ENCODE results near the gene FFAR1.

Gene FFAR1

DNA sequence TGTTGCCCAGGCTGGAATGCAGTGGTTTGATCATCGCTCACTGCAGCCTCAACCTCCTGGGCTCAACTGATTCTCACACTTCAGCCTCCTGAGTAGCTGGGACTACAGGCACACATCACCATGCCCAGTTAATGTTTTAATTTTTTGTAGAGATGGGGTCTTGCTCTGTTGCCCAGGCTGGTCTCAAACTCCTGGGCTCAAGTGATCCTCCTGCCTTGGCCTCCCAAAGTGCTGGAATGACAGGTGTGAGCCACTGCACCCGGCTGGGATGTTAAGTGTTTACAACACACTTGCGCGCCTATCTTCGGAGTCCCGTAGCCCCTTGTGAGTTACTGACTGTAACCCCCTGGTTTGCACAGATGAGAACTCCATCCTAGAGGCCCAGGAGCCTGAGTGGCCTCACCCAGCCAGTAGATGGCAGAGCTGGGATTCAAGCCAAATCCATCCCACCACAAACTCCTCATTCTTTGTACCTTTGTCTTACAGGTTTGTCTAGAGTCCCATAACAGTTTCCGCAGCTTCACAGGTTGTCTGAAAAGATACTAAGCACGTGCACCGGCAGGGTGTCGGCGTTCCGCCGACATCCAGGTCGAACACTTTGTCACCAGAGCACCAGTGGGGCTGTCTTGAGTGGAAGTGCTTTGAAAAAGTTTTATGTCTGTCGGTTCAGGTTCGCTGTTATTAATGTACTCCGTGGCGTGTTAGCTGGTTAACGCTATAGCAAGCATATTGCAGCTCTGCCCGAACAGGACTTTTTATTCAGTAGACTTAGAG is 41.0 kb upstream of the FFAR1 start:
- Histone ChIP-seq H3K9ac (ENCODE audit: low read length) (no peak overlapping the region), H3K9me3 (ENCODE audit: control insufficient read depth, low read length) (no peaks in the 10 kb centered on the region), H3K27me3 (replicated peaks; ENCODE audit: control insufficient read depth, insufficient read depth, low read length) (peaks cover 25% of the 10 kb centered on the region), H3K36me3 (ENCODE audit: control insufficient read depth, insufficient read depth, low read length, severe bottlenecking) (no peaks in the 10 kb centered on the region), H3K4me1 (ENCODE audit: control insufficient read depth, insufficient read depth, low read length) (no peaks in the 10 kb centered on the region), H3K4me3 (ENCODE audit: low read length) (no peak overlapping the region)
- DNase-seq (ENCODE audit: low read depth) = no peak

DNA sequence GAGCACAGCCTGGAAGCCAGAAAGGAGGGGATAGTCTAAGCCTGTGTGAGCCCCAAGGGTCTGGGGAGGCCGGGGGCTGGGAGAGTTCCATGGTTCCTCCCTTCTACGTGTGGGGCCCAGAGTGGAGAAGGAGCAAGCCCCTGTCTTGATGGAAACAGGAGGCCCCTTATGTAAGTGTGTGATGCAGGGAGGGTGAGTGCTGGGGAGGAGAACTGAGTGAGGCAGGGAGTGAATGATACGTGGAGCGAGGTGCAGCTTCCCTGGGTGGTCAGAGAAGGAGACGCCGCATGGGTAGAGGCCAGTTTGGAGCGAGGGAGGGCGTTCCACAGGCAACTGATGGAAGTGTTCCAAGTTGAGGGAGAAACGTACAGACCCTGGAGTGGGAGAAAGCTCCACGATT is 39.8 kb upstream of the FFAR1 start:
- no peaks in the 10 kb centered on the region for H3K36me3 ChIP-seq (ENCODE audit: control insufficient read depth, insufficient read depth, low read length, severe bottlenecking)
- H3K27me3 ChIP-seq (replicated peaks; ENCODE audit: control insufficient read depth, insufficient read depth, low read length) = peaks cover 15% of the 10 kb centered on the region
- no peaks in the 10 kb centered on the region for H3K4me1 ChIP-seq (ENCODE audit: control insufficient read depth, insufficient read depth, low read length)
- H3K9ac ChIP-seq (ENCODE audit: low read length) = no peak overlapping the region
- no peak for DNase-seq (ENCODE audit: low read depth)
- H3K9me3 ChIP-seq (ENCODE audit: control insufficient read depth, low read length) = no peaks in the 10 kb centered on the region
- H3K4me3 ChIP-seq (ENCODE audit: low read length) = no peak overlapping the region

DNA sequence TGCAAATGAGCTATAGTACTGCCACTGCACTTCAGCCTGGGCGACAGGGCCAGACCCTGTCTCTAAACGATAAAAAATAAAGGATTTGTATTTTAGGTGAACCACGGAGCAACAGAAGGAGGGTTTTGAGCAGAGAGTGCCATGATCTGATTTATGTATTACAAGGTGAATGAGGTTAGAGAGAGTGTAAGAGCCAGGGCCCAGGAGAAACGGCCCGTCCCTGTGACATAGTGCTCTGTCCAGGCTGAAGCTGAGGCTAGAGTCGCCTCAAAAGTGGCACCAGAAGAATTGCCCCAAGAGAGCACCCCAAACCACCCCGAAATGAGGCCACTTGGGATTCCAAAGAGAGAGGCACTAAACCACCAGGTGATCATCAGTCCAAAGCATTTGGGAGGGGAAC is 38.8 kb upstream of the FFAR1 start:
- Histone ChIP-seq H3K36me3 (ENCODE audit: control insufficient read depth, insufficient read depth, low read length, severe bottlenecking) (no peaks in the 10 kb centered on the region), H3K4me1 (ENCODE audit: control insufficient read depth, insufficient read depth, low read length) (no peaks in the 10 kb centered on the region), H3K27me3 (replicated peaks; ENCODE audit: control insufficient read depth, insufficient read depth, low read length) (peaks cover 7% of the 10 kb centered on the region), H3K9ac (ENCODE audit: low read length) (no peak overlapping the region), H3K4me3 (ENCODE audit: low read length) (no peak overlapping the region), H3K9me3 (ENCODE audit: control insufficient read depth, low read length) (no peaks in the 10 kb centered on the region)
- no peak for DNase-seq (ENCODE audit: low read depth)

DNA sequence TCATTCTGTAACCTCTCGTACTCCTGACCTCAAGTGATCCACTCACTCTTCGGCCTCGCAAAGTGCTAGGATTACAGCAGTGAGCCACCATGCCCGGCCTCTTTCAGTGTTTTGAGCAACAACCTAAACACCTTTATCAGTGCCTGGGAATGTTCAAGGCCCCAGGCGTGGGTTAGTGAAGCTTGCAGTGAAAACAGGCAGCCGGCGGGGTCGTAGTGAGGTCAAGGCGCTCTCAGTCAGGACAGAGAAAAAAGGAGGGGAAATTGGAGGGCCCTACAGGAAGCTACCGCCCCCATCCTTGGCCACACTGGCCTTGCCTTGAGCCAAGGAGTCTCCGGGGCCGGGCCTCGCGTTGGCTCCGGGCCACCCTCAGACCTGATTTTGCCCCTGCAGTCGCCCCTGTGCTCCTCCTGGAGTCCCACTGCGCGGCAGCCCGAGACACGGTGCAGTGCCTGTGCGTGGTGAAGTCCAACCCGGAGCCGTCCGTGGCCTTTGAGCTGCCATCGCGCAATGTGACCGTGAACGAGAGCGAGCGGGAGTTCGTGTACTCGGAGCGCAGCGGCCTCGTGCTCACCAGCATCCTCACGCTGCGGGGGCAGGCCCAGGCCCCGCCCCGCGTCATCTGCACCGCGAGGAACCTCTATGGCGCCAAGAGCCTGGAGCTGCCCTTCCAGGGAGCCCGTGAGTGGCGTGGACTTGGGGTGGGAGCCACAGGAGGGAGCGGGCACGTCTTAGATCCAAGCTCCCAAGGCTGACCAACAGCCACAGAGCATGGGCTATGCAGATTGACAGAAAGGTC is 38.0 kb upstream of the FFAR1 start:
- no peak for DNase-seq (ENCODE audit: low read depth)
- H3K9me3 ChIP-seq (ENCODE audit: control insufficient read depth, low read length) = no peaks in the 10 kb centered on the region
- H3K4me1 ChIP-seq (ENCODE audit: control insufficient read depth, insufficient read depth, low read length) = no peaks in the 10 kb centered on the region
- H3K27me3 ChIP-seq (replicated peaks; ENCODE audit: control insufficient read depth, insufficient read depth, low read length) = peaks cover 7% of the 10 kb centered on the region
- no peak overlapping the region for H3K9ac ChIP-seq (ENCODE audit: low read length)
- H3K4me3 ChIP-seq (ENCODE audit: low read length) = no peak overlapping the region
- no peaks in the 10 kb centered on the region for H3K36me3 ChIP-seq (ENCODE audit: control insufficient read depth, insufficient read depth, low read length, severe bottlenecking)

DNA sequence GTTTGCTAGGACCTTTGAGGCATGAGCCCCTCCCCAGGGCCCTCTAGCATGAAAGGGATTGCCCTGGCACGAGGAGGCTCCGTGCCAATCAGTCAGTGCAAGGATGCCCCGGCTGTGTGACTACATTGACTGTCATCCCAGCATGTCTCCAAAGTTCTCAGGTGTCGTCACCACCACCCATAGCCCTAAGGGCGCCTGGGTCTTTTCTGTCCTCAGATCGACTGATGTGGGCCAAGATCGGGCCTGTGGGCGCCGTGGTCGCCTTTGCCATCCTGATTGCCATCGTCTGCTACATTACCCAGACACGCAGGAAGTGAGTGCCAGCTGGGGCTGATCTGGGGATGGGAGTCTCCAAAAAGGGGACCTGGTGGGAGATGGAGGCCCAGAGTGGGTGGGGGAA is 37.4 kb upstream of the FFAR1 start:
- Histone ChIP-seq H3K4me1 (ENCODE audit: control insufficient read depth, insufficient read depth, low read length) (no peaks in the 10 kb centered on the region), H3K9me3 (ENCODE audit: control insufficient read depth, low read length) (no peaks in the 10 kb centered on the region), H3K27me3 (replicated peaks; ENCODE audit: control insufficient read depth, insufficient read depth, low read length) (peaks cover 7% of the 10 kb centered on the region), H3K4me3 (ENCODE audit: low read length) (no peak overlapping the region), H3K9ac (ENCODE audit: low read length) (no peak overlapping the region), H3K36me3 (ENCODE audit: control insufficient read depth, insufficient read depth, low read length, severe bottlenecking) (no peaks in the 10 kb centered on the region)
- no peak for DNase-seq (ENCODE audit: low read depth)

DNA sequence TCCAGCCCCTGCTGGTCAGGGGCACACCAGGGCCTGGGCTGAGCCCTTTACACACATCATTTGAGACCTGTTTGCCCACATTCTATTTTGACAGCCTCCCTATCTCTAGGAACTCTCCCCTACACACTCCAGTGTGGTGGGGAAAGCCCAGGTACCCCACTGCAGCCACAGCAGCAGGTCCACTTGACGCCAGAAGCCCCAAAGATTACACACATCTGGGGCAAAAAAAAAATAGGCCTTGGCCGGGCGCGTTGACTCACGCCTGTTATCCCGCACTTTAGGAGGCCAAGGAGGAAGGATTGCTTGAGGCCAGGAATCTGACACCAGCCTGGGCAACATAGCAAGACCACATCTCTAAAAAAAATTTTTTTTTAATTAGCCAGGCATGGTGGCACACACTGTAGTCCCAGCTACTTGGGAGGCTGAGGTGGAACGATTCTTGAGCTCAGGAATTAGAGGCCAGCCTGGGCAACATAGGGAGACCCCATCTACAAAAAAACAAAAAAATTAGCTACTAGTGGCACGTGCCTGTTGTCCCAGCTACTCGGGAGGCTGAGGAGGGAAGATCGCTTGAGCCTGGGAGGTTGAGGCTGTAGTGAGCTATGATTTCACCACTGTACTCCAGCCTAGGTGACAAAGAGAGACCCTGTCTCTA is 36.8 kb upstream of the FFAR1 start:
- Histone ChIP-seq H3K9me3 (ENCODE audit: control insufficient read depth, low read length) (no peaks in the 10 kb centered on the region), H3K27me3 (replicated peaks; ENCODE audit: control insufficient read depth, insufficient read depth, low read length) (peaks cover 7% of the 10 kb centered on the region), H3K4me1 (ENCODE audit: control insufficient read depth, insufficient read depth, low read length) (no peaks in the 10 kb centered on the region), H3K4me3 (ENCODE audit: low read length) (no peak overlapping the region), H3K9ac (ENCODE audit: low read length) (no peak overlapping the region), H3K36me3 (ENCODE audit: control insufficient read depth, insufficient read depth, low read length, severe bottlenecking) (no peaks in the 10 kb centered on the region)
- no peak for DNase-seq (ENCODE audit: low read depth)

DNA sequence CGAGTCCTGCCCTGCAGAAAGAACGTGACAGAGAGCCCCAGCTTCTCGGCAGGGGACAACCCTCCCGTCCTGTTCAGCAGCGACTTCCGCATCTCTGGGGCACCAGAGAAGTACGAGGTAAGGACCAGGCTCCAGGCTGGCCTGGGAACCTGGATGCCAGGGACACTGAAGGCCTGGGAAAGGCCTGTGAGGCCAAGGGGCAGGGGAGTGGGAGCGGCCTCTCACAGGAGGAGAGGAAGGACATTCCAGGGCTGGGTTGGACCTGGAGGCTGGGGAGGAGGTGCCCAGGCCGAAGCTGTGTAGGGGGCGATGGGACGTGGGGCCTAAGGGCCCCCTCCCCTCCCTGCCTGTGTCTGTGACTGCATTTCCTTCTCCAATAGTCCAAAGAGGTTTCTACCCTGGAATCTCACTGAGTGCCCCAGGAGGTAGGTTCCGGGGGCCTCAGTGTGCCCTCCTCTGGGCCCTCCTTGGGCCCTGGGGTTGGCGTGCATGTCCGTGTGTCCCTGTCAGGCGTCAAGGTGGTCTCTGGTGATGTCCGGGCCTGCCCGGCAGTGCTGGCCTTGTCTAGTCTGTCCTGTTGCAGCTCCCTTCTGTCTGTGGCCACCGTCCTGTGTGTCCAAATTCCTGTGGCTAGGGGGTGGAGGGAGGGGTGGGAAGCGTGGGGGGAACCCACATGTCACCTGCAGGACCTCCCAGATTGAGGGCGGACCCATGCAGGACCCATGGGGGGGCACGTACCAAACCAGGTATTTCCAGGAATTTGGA is 35.6 kb upstream of the FFAR1 start:
- Histone ChIP-seq H3K9me3 (ENCODE audit: control insufficient read depth, low read length) (no peaks in the 10 kb centered on the region), H3K36me3 (ENCODE audit: control insufficient read depth, insufficient read depth, low read length, severe bottlenecking) (no peaks in the 10 kb centered on the region), H3K9ac (ENCODE audit: low read length) (no peak overlapping the region), H3K27me3 (replicated peaks; ENCODE audit: control insufficient read depth, insufficient read depth, low read length) (peaks cover 7% of the 10 kb centered on the region), H3K4me1 (ENCODE audit: control insufficient read depth, insufficient read depth, low read length) (no peaks in the 10 kb centered on the region), H3K4me3 (ENCODE audit: low read length) (no peak overlapping the region)
- no peak for DNase-seq (ENCODE audit: low read depth)

DNA sequence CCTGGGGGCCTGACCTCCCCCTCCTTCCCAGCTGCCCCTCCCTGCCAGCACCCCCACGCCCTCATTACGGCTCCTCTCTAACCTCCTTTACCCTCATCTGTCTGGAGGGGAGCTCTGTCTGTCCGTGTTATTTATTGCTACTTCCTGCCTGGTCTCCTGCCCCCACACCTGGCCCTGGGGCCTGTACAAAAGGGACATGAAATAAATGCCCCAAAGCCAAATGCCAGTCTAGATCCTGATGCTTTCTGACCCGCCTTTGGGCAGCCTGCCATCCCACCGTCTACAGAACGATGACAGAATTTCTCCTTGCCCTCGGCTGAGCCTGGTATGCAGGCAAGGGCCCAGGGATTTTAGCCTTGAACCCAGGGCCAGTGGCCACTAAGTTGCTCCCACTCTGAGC is 34.1 kb upstream of the FFAR1 start:
- Histone ChIP-seq H3K27me3 (replicated peaks; ENCODE audit: control insufficient read depth, insufficient read depth, low read length) (peaks cover 4% of the 10 kb centered on the region), H3K9me3 (ENCODE audit: control insufficient read depth, low read length) (no peaks in the 10 kb centered on the region)

DNA sequence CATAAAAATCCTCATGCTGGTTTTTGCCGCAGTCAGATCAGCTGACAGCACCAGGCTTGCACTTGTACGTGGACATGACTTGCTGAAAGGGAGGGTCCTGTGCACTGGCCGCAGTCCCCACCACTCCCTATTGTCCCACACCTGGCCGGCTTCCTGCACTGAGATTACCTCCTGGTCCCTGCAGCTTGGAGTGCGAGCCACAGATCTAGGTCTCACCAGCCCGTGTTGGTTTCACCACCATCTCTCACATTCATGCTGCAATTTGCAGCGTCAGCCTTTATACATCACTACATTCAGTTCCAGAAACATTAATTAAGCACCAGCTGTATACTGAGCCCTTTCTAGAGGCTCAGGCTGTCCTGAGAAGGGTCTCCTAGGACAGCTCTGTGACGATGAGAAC is 33.7 kb upstream of the FFAR1 start:
- no peak overlapping the region for H3K9ac ChIP-seq (ENCODE audit: low read length)
- no peak for DNase-seq (ENCODE audit: low read depth)

More for the DNA sequence above, 34.1 kb upstream of the FFAR1 start:
- no peak overlapping the region for H3K9ac ChIP-seq (ENCODE audit: low read length)
- peaks cover 2% of the 10 kb centered on the region for H3K4me1 ChIP-seq (ENCODE audit: control insufficient read depth, insufficient read depth, low read length)
- H3K36me3 ChIP-seq (ENCODE audit: control insufficient read depth, insufficient read depth, low read length, severe bottlenecking) = no peaks in the 10 kb centered on the region
- no peak overlapping the region for H3K4me3 ChIP-seq (ENCODE audit: low read length)
- no peak for DNase-seq (ENCODE audit: low read depth)

DNA sequence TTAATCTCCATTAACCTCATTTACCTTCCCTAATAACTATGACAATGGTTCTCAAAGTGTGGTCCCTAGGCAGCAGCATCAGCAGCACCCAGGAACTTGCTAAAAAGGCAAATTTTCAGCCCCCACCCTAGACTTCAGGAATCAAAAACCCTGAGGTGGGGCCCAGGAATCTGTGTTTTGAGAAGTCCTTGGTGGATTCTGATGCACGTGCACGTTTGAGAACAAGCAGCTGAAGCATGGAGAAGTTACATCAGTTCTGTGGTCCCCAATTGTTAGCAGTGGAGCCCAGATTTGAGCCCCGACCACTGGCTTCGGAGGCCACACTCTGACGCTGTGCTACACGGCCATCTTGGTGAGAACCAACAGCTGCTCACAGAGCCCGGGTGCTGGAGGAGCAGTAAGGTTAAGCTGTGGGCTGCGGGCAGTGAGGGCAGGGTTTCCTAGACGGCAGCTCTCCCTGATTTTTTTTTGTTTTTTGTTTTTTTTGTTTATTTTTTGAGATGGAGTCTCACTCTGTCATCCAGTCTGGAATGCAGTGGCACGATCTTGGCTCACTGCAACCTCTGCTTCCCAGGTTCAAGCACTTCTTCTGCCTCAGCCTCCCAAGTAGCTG is 32.7 kb upstream of the FFAR1 start:
- peaks cover 9% of the 10 kb centered on the region for H3K4me1 ChIP-seq (ENCODE audit: control insufficient read depth, insufficient read depth, low read length)
- DNase-seq (ENCODE audit: low read depth) = no peak

More for the DNA sequence above, 33.7 kb upstream of the FFAR1 start:
- Histone ChIP-seq H3K4me3 (ENCODE audit: low read length) (no peak overlapping the region), H3K9me3 (ENCODE audit: control insufficient read depth, low read length) (no peaks in the 10 kb centered on the region), H3K27me3 (replicated peaks; ENCODE audit: control insufficient read depth, insufficient read depth, low read length) (peaks cover 4% of the 10 kb centered on the region), H3K4me1 (ENCODE audit: control insufficient read depth, insufficient read depth, low read length) (peaks cover 6% of the 10 kb centered on the region), H3K36me3 (ENCODE audit: control insufficient read depth, insufficient read depth, low read length, severe bottlenecking) (no peaks in the 10 kb centered on the region)

More for the DNA sequence above, 32.7 kb upstream of the FFAR1 start:
- Histone ChIP-seq H3K9me3 (ENCODE audit: control insufficient read depth, low read length) (no peaks in the 10 kb centered on the region), H3K27me3 (replicated peaks; ENCODE audit: control insufficient read depth, insufficient read depth, low read length) (peaks cover 4% of the 10 kb centered on the region), H3K9ac (ENCODE audit: low read length) (no peak overlapping the region), H3K4me3 (ENCODE audit: low read length) (no peak overlapping the region), H3K36me3 (ENCODE audit: control insufficient read depth, insufficient read depth, low read length, severe bottlenecking) (no peaks in the 10 kb centered on the region)

All from adipocyte (in vitro differentiated cells).